ENCODE results near the gene SRD5A1. TPM values are rescaled to one million over a fixed set of nuclear protein-coding genes. Genes with fewer than 3 reads are reported as not detected.
A peak's percentile ranks its signal among the peaks of the same experiment; 100 is the strongest.

The SRD5A1 gene
- total RNA-seq, 1 experiment from 2014 or later: 29.9 TPM

DNA sequence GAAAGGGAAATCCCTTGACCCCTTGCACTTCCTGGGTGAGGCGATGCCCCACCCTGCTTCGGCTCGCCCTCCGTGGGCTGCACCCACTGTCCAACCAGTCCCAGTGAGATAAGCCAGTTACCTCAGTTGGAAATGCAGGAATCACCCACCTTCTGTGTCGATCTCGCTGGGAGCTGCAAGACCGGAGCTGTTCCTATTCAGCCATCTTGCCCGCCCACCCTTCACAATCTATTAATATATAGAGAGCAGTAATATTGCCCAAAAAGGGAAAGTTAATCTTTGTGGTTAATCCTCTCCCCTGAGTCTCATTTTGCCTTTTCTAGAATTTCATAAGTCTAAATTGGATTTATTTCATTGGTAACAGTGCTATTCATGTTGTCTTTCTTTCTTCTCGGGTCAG lies 16.4 kb downstream of the SRD5A1 start:
- Histone ChIP-seq H3T11ph (ENCODE audit: low read length) (no peak overlapping the region), H3K23me2 (ENCODE audit: insufficient read length, low read depth, low read length, poor library complexity, severe bottlenecking) (no peaks in the 10 kb centered on the region), H3K9me3 (ENCODE audit: control insufficient read depth, low read depth, low read length) (no peaks in the 10 kb centered on the region), H3K9ac (ENCODE audit: extremely low read depth, insufficient read length, low read length) (no peak overlapping the region), H4K20me1 (ENCODE audit: control insufficient read depth, insufficient read depth, insufficient read length) (no peaks in the 10 kb centered on the region), H3K4me2 (ENCODE audit: insufficient read depth, insufficient read length, low read length) (no peak overlapping the region), H3K27me3 (ENCODE audit: insufficient read depth, low read length) (no peaks in the 10 kb centered on the region), H3K4ac (ENCODE audit: low read depth, low read length) (no peak overlapping the region), H2BK12ac (ENCODE audit: insufficient read length, low read depth, low read length) (no peak overlapping the region), H2BK120ac (ENCODE audit: low read depth, low read length, poor library complexity, severe bottlenecking) (no peak overlapping the region), H3K14ac (ENCODE audit: insufficient read depth, low read length) (no peak overlapping the region), H2BK20ac (ENCODE audit: low read depth, low read length, poor library complexity, severe bottlenecking) (no peak overlapping the region), H4K91ac (ENCODE audit: insufficient read length, low read depth, low read length) (no peak overlapping the region), H3K56ac (ENCODE audit: insufficient read length, low read depth, low read length) (no peak overlapping the region), H4K5ac (ENCODE audit: insufficient read length, low read depth, low read length) (no peak overlapping the region), H3K4me1 (ENCODE audit: insufficient read depth, low read length) (no peaks in the 10 kb centered on the region; the same call in 1 of the 2 replicates), H4K8ac (replicated peaks; ENCODE audit: insufficient read length, low read depth, low read length) (no peak overlapping the region), H2AFZ (ENCODE audit: low read length) (no peak overlapping the region), H3K79me1 (ENCODE audit: insufficient read depth, low read depth, low read length, poor library complexity, severe bottlenecking) (no peaks in the 10 kb centered on the region), H3K23ac (ENCODE audit: insufficient read length, low read depth, low read length) (no peak overlapping the region), H3K18ac (ENCODE audit: insufficient read length, low read depth, low read length) (no peak overlapping the region), H2AK5ac (ENCODE audit: insufficient read length, low read length) (no peak overlapping the region), H3K27ac (ENCODE audit: insufficient read length, low read depth, low read length) (no peak overlapping the region), H2BK5ac (ENCODE audit: insufficient read length, low read length) (no peak overlapping the region), H3K79me2 (ENCODE audit: insufficient read depth, low read length) (no peaks in the 10 kb centered on the region), H2BK15ac (ENCODE audit: low read depth, low read length) (no peak overlapping the region)
- Mint-ChIP-seq H3K36me3 (ENCODE audit: insufficient read depth in 1 of 3, low read depth in 3 of 3) (peaks cover 0 to 13% (median 5%) of the 10 kb centered on the region in 3 experiments; a peak in 5 of 7 replicates), H3K27me3 (ENCODE audit: low read depth) (no peaks in the 10 kb centered on the region), H3K4me3 (no peak overlapping the region; a peak in 1 of 5 replicates), H3K9me3 (no peaks in the 10 kb centered on the region), H3K4me1 (peaks cover 23 to 26% of the 10 kb centered on the region in 2 experiments), H3K27ac (peak overlapping the region in 2 of 3 experiments; percentile 29 to 41; a peak in 2 of 7 replicates)
- WGBS (ENCODE audit: extremely low coverage, insufficient read length, low lambda C conversion rate): no CpG with 5 or more reads among the region's 9 CpGs
- no peak for TF ChIP-seq CTCF (conservative IDR thresholded peaks at IDR 0.05)
- DNase-seq: no peak

Data from H9 (cell line).